Omental fat pad (tissue), 4 donors: ENCODE measurements around the gene TBC1D22A. TPM values are rescaled to one million over a fixed set of nuclear protein-coding genes. Genes with fewer than 3 reads are reported as not detected.

Experiments
- ATAC-seq: fragments of 150-250 bp; one replicate; pipeline ENCODE4 v1.9.1; 2016; ENCODE audit warnings: mild to moderate bottlenecking, moderate library complexity; ENCODE audit not compliant: low FRiP score
- DNase-seq: peaks from one replicate; pipeline ENCODE4 v3.0.0-alpha.2; 2019; ENCODE audit warnings: low spot score
- CTCF ChIP-seq, 3 donors: fragments of 450-650 bp; IDR thresholded peaks; one replicate each; pipeline ENCODE4 v1.5.1; 2016 to 2017; ENCODE audit warnings: antibody characterized with exemption in 3 of 3, mild to moderate bottlenecking in 3 of 3, moderate library complexity in 2 of 3
- total RNA-seq, 4 donors: library from RNA; depleted of rRNA; stranded (reverse); fragments of >200 nt; gene quantifications; one replicate each; pipeline ENCODE4 v1.1.0, GENCODE V29; 2016

Gene TBC1D22A
- total RNA-seq, 4 donors from 2014 or later, result 21.3 to 31.2 (median 24.5) TPM

- DNase-seq (no peak), ATAC-seq (no peak)
- no peak for TF ChIP-seq CTCF (IDR thresholded peaks at IDR 0.05)
Observed at GRCh38 chr22:46806794-46807193, 44.3 kb downstream of the TBC1D22A start.

GRCh38 chr22:46807458-46807857 lies 45.0 kb downstream of the TBC1D22A start:
- DNase-seq (no peak), ATAC-seq (no peak)
- no peak for TF ChIP-seq CTCF (IDR thresholded peaks at IDR 0.05)

GRCh38 chr22:46809153-46809885 lies 46.9 kb downstream of the TBC1D22A start:
- ATAC-seq (no peak), DNase-seq (no peak)
- no peak for TF ChIP-seq CTCF (IDR thresholded peaks at IDR 0.05)

DNA sequence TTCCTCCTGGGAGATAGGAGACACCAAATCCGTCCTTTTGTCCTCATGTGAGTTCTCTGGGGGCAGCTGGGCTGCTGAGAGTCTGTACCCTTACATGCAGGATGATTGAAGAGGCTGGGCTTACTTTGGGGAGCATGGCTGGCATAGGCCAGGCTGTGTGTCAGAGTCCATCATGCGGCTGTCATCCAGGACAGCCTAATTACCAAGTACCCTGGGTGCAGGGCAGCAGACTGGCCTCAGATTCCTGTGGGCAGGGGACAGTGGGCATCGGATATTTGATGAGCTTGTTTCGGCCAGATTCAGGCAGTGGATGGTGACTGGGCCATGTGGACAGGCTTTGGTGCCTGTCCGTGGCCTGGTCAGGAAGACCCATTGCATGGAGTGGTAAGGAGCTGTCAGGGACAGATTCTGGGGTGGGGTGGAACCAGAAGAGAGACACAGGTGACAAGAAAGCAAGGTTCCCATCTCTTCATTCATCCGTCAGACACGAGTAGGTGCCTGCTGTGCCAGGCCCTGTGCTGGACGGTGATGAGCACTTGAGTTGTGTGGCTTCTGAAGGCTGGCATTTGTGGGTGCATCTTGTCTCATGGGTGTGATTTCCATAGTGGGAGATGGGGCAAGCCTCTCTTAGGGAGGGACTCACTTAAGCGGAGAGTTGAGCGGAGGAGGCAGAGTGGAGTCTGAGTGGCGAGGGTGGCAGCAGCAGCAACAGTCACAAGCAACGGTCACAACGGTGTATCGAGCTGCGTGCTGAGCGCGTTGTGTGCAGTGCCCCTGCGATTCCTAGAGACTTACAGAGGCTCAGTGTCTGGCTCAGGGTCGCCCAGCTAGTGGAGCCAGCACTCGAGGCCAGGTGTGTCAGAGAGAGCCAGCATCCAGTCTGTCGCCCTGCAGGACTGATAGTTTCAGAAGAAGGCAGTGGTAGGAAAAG lies 48.7 kb downstream of the TBC1D22A start:
- TF ChIP-seq CTCF (IDR thresholded peaks at IDR 0.05), result no peak
- ATAC-seq (no peak), DNase-seq (no peak)

GRCh38 chr22:46812034-46812605 lies 49.7 kb downstream of the TBC1D22A start:
- TF ChIP-seq CTCF (IDR thresholded peaks at IDR 0.05), result no peak
- ATAC-seq (no peak), DNase-seq (no peak)

- ATAC-seq (no peak), DNase-seq (no peak)
- TF ChIP-seq CTCF (IDR thresholded peaks at IDR 0.05), result no peak
Observed at GRCh38 chr22:46812788-46813187, 50.3 kb downstream of the TBC1D22A start.
